HEK293 (cell line): ENCODE results near the gene NNMT.

Experiments
- CTCF ChIA-PET: fragments of 350-600 bp; formaldehyde crosslinking; extraction: SDS; loops from one replicate; lab custom pipeline; 2021; ENCODE audit warnings: antibody characterized with exemption; lab: Yijun Ruan, JAX
- POLR2A ChIA-PET: fragments of 300-600 bp; formaldehyde crosslinking; extraction: SDS; loops from one replicate; lab custom pipeline; 2020; ENCODE audit warnings: antibody characterized with exemption, inconsistent platforms; lab: Yijun Ruan, JAX
- H3K27ac ChIP-seq: fragments of 200-500 bp; sonication (Bioruptor generic); 2 replicates; pipeline ENCODE4 v1.5.1; 2014; ENCODE audit warnings: low read depth, low read length, control low read depth, inconsistent platforms; ENCODE audit errors: extremely low read depth
- H3K36me3 ChIP-seq, 2 experiments: fragments of 200-500 bp in 1 of 2; sonication (Bioruptor generic) in 1 of 2; 1 replicate in 1 of 2; 2 replicates in 1 of 2; pipeline ENCODE4 v1.5.1; 2014 to 2017; ENCODE audit warnings: inconsistent platforms in 2 of 2, low read length in 2 of 2; ENCODE audit not compliant: control insufficient read depth in 2 of 2, insufficient read depth in 1 of 2
- H3K4me1 ChIP-seq: fragments of 200-500 bp; sonication (Bioruptor generic); 2 replicates; pipeline ENCODE4 v1.5.1; 2014; ENCODE audit warnings: mild to moderate bottlenecking, low read length, inconsistent platforms; ENCODE audit not compliant: control insufficient read depth, insufficient read depth
- H3K4me3 ChIP-seq: 2 replicates; pipeline ENCODE4 v1.5.1; 2011; ENCODE audit warnings: low read depth, mild to moderate bottlenecking, control low read depth, low read length, moderate library complexity
- H3K9me3 ChIP-seq: fragments of 200-500 bp; sonication (Bioruptor generic); 2 replicates; pipeline ENCODE4 v1.5.1; 2014; ENCODE audit warnings: low read depth, low read length, inconsistent platforms; ENCODE audit not compliant: control insufficient read depth, insufficient read depth
- ELK4 ChIP-seq: IDR thresholded peaks from 2 replicates; pipeline ENCODE4 v1.6.1; 2011; ENCODE audit warnings: mild to moderate bottlenecking, low read depth, low read length, borderline replicate concordance
- FEZF1 ChIP-seq: fragments of 450-650 bp; formaldehyde crosslinking; IDR thresholded peaks from 2 replicates; pipeline ENCODE4 v1.5.1; 2016; ENCODE audit warnings: missing biosample characterization, missing genetic modification characterization
- KLF1 ChIP-seq: fragments of 450-650 bp; formaldehyde crosslinking; IDR thresholded peaks from 2 replicates; pipeline ENCODE4 v1.5.1; 2016; ENCODE audit warnings: missing biosample characterization, missing genetic modification characterization
- SCRT1 ChIP-seq: fragments of 450-650 bp; formaldehyde crosslinking; IDR thresholded peaks from 2 replicates; pipeline ENCODE4 v1.5.1; 2016; ENCODE audit warnings: missing biosample characterization, missing genetic modification characterization, borderline replicate concordance
- SP2 ChIP-seq: fragments of 450-650 bp; formaldehyde crosslinking; IDR thresholded peaks from 2 replicates; pipeline ENCODE4 v1.5.1; 2016; ENCODE audit warnings: missing biosample characterization, missing genetic modification characterization
- TCF7L2 ChIP-seq: IDR thresholded peaks from 2 replicates; pipeline ENCODE4 v1.6.1; 2011; ENCODE audit warnings: low read depth, mild to moderate bottlenecking, inconsistent platforms, low read length, moderate library complexity, borderline replicate concordance
- TRIM28 ChIP-seq: IDR thresholded peaks from 2 replicates; pipeline ENCODE4 v1.6.1; 2011; ENCODE audit warnings: low read length, control low read depth, borderline replicate concordance
- ZEB2 ChIP-seq: fragments of 450-650 bp; formaldehyde crosslinking; IDR thresholded peaks from 2 replicates; pipeline ENCODE4 v1.5.1; 2016; ENCODE audit warnings: missing biosample characterization, missing genetic modification characterization
- ZNF146 ChIP-seq: fragments of 450-650 bp; formaldehyde crosslinking; IDR thresholded peaks from 2 replicates; pipeline ENCODE4 v1.5.1; 2016; ENCODE audit warnings: missing biosample characterization, missing genetic modification characterization
- ZNF23 ChIP-seq: fragments of 450-650 bp; formaldehyde crosslinking; IDR thresholded peaks from 2 replicates; pipeline ENCODE4 v1.5.1; 2016; ENCODE audit warnings: missing biosample characterization, missing genetic modification characterization, borderline replicate concordance
- ZNF239 ChIP-seq: fragments of 450-650 bp; formaldehyde crosslinking; IDR thresholded peaks from 2 replicates; pipeline ENCODE4 v1.5.1; 2016; ENCODE audit warnings: missing biosample characterization, missing genetic modification characterization
- ZNF280C ChIP-seq: fragments of 450-650 bp; formaldehyde crosslinking; IDR thresholded peaks from 2 replicates; pipeline ENCODE4 v1.5.1; 2016; ENCODE audit warnings: missing biosample characterization, missing genetic modification characterization
- ZNF280D ChIP-seq: fragments of 450-650 bp; formaldehyde crosslinking; IDR thresholded peaks from 2 replicates; pipeline ENCODE4 v1.5.1; 2016; ENCODE audit warnings: missing biosample characterization, missing genetic modification characterization
- ZNF394 ChIP-seq: fragments of 450-650 bp; formaldehyde crosslinking; IDR thresholded peaks from 2 replicates; pipeline ENCODE4 v1.5.1; 2016; ENCODE audit warnings: missing biosample characterization, missing genetic modification characterization, mild to moderate bottlenecking, moderate library complexity, borderline replicate concordance
- ZNF433 ChIP-seq: fragments of 450-650 bp; formaldehyde crosslinking; IDR thresholded peaks from 2 replicates; pipeline ENCODE4 v1.5.1; 2016; ENCODE audit warnings: missing biosample characterization, missing genetic modification characterization, low read depth
- ZNF513 ChIP-seq: fragments of 450-650 bp; IDR thresholded peaks from 2 replicates; pipeline ENCODE4 v1.5.1; 2018; ENCODE audit warnings: missing biosample characterization, missing genetic modification characterization
- ZNF521 ChIP-seq: fragments of 450-650 bp; formaldehyde crosslinking; IDR thresholded peaks from 2 replicates; pipeline ENCODE4 v1.5.1; 2017; ENCODE audit warnings: missing biosample characterization, mild to moderate bottlenecking, missing genetic modification characterization
- ZNF571 ChIP-seq: fragments of 450-650 bp; formaldehyde crosslinking; IDR thresholded peaks from 2 replicates; pipeline ENCODE4 v1.5.0; 2017; ENCODE audit warnings: missing biosample characterization, missing genetic modification characterization
- ZNF585B ChIP-seq: fragments of 450-650 bp; formaldehyde crosslinking; IDR thresholded peaks from 2 replicates; pipeline ENCODE4 v1.5.1; 2016; ENCODE audit warnings: missing biosample characterization, missing genetic modification characterization
- ZNF621 ChIP-seq: fragments of 450-650 bp; formaldehyde crosslinking; IDR thresholded peaks from 2 replicates; pipeline ENCODE4 v1.5.1; 2017; ENCODE audit warnings: missing biosample characterization, missing genetic modification characterization
- ZNF658 ChIP-seq: fragments of 450-650 bp; formaldehyde crosslinking; IDR thresholded peaks from 2 replicates; pipeline ENCODE4; 2016; ENCODE audit warnings: missing biosample characterization, missing genetic modification characterization
- ZNF76 ChIP-seq: fragments of 450-650 bp; formaldehyde crosslinking; IDR thresholded peaks from 2 replicates; pipeline ENCODE4; 2016; ENCODE audit warnings: low read depth, missing biosample characterization, missing genetic modification characterization, borderline replicate concordance
- ZNF776 ChIP-seq: fragments of 450-650 bp; formaldehyde crosslinking; IDR thresholded peaks from 2 replicates; pipeline ENCODE4 v1.5.0; 2017; ENCODE audit warnings: missing biosample characterization, missing genetic modification characterization, borderline replicate concordance
- ZSCAN16 ChIP-seq: fragments of 450-650 bp; formaldehyde crosslinking; IDR thresholded peaks from 2 replicates; pipeline ENCODE4 v1.5.1; 2016; ENCODE audit warnings: missing biosample characterization, missing genetic modification characterization

Gene NNMT

GRCh38 chr11:114284914-114285313 is 11.3 kb upstream of the NNMT start:
- Histone ChIP-seq H3K4me1 (no peaks in the 10 kb centered on the region), H3K27ac (no peak overlapping the region), H3K36me3 (no peaks in the 10 kb centered on the region), H3K9me3 (no peaks in the 10 kb centered on the region), H3K4me3 (no peak overlapping the region)
- TF ChIP-seq KLF1 (tag by site-specific recombination), result no peak
- no peak for TF ChIP-seq SCRT1 (tag by site-specific recombination)
- TF ChIP-seq TRIM28, result no peak
- no peak for TF ChIP-seq ZNF239 (tag by site-specific recombination)
- TF ChIP-seq ZNF585B (tag by site-specific recombination), result no peak
- TF ChIP-seq ZNF776 (tag by site-specific recombination), result no peak
- no peak for TF ChIP-seq ZNF658 (tag by site-specific recombination)
- no peak for TF ChIP-seq TCF7L2
- no peak for TF ChIP-seq ZNF146
- ChIA-PET POLR2A (no interaction called here), CTCF (interaction anchor here (0.9 to 1.5 kb wide), 2 partner anchors 291 to 478 kb away, joined by 4 to 5 read pairs; no protein-coding TSS in a partner anchor)

GRCh38 chr11:114285599-114285998 is 10.6 kb upstream of the NNMT start:
- H3K9me3 ChIP-seq, result no peaks in the 10 kb centered on the region
- ChIA-PET POLR2A (interaction anchor here (0.6 kb wide), 1 partner anchor 401 kb away, joined by 3 read pairs; no protein-coding TSS in a partner anchor), CTCF (interaction anchor here (0.9 to 1.5 kb wide), 2 partner anchors 291 to 478 kb away, joined by 4 to 5 read pairs; no protein-coding TSS in a partner anchor)
- no peak overlapping the region for H3K27ac ChIP-seq
- TF ChIP-seq ZNF394 (tag by site-specific recombination), result 0 out of 2 replicates have a peak, but pooled peaks have one; percentile 13
- no peak for TF ChIP-seq ZNF280D
- no peak overlapping the region for H3K4me3 ChIP-seq
- H3K4me1 ChIP-seq, result no peaks in the 10 kb centered on the region
- no peaks in the 10 kb centered on the region for H3K36me3 ChIP-seq

GRCh38 chr11:114286229-114286628 is 10.0 kb upstream of the NNMT start:
- Histone ChIP-seq H3K4me1 (no peaks in the 10 kb centered on the region), H3K4me3 (no peak overlapping the region), H3K36me3 (no peaks in the 10 kb centered on the region), H3K27ac (no peak overlapping the region), H3K9me3 (no peaks in the 10 kb centered on the region)
- ChIA-PET POLR2A (interaction anchor here (0.6 kb wide), 1 partner anchor 402 kb away, joined by 3 read pairs; no protein-coding TSS in a partner anchor), CTCF (no interaction called here)
- TF ChIP-seq FEZF1 (tag by site-specific recombination) (no peak), ZNF76 (tag by site-specific recombination) (no peak), ZNF23 (tag by site-specific recombination) (no peak), ZNF433 (tag by site-specific recombination) (no peak), SP2 (no peak), ZNF521 (tag by site-specific recombination) (no peak), ZNF571 (no peak), ZSCAN16 (tag by site-specific recombination) (no peak), ZNF513 (tag by site-specific recombination) (no peak), ZNF621 (tag by site-specific recombination) (no peak), ELK4 (no peak), ZEB2 (no peak), ZNF280C (no peak)
